Gastroesophageal sphincter (tissue), 3 donors: ENCODE data around the gene FSIP2.

ENCODE experiments used
- EP300 ChIP-seq: sonication (generic); formaldehyde crosslinking; IDR thresholded peaks from one replicate; pipeline ENCODE4 v1.6.1; 2017; ENCODE audit warnings: antibody characterized with exemption, mild to moderate bottlenecking
- POLR2A ChIP-seq, 2 donors: fragments of 450-650 bp; IDR thresholded peaks; one replicate each; pipeline ENCODE4 v1.6.1; 2017; ENCODE audit warnings: antibody characterized with exemption in 2 of 2, mild to moderate bottlenecking in 2 of 2, moderate library complexity in 1 of 2
- POLR2AphosphoS5 ChIP-seq: sonication (generic); formaldehyde crosslinking; IDR thresholded peaks from one replicate; pipeline ENCODE4 v1.6.1; 2017; ENCODE audit warnings: antibody characterized with exemption
- TF ChIP-seq, protein P1 (sequence below), 4 experiments: fragments of 200-600 bp in 2 of 4; fragments of 450-650 bp in 2 of 4; sonication (generic) in 1 of 4; IDR thresholded peaks; one replicate each; pipeline ENCODE4 v1.5.1; 2017 to 2019; ENCODE audit warnings: antibody characterized with exemption in 4 of 4, mild to moderate bottlenecking in 2 of 4, moderate library complexity in 2 of 4

DNA sequence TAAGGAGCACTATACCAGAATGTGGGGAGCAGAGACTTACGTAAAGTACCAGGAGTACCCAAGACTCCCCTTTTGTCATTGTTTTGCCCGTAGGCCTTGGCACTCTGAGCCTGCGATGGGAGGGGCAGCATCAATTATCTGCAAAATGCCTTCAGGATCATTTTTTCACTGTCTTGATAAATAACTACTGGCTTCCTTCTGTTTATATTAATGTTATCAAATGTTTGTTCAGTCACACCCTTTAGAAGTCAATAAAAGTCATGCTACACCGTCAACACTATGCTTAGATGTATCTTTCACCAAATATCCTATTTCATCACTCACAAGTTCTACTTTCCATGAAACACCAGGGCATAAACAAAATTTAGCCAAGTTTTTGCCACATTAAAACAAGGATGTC, 116.3 kb downstream of the FSIP2 start:
- TF ChIP-seq POLR2AphosphoS5 = no peak
- TF ChIP-seq, protein P1, sequence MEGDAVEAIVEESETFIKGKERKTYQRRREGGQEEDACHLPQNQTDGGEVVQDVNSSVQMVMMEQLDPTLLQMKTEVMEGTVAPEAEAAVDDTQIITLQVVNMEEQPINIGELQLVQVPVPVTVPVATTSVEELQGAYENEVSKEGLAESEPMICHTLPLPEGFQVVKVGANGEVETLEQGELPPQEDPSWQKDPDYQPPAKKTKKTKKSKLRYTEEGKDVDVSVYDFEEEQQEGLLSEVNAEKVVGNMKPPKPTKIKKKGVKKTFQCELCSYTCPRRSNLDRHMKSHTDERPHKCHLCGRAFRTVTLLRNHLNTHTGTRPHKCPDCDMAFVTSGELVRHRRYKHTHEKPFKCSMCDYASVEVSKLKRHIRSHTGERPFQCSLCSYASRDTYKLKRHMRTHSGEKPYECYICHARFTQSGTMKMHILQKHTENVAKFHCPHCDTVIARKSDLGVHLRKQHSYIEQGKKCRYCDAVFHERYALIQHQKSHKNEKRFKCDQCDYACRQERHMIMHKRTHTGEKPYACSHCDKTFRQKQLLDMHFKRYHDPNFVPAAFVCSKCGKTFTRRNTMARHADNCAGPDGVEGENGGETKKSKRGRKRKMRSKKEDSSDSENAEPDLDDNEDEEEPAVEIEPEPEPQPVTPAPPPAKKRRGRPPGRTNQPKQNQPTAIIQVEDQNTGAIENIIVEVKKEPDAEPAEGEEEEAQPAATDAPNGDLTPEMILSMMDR (IDR thresholded peaks at IDR 0.05) = no peak
- TF ChIP-seq POLR2A (IDR thresholded peaks at IDR 0.05) = no peak
- TF ChIP-seq EP300 = no peak
